Neural progenitor cell (in vitro differentiated cells): ENCODE data around the gene DOK3. TPM values are rescaled to one million over a fixed set of nuclear protein-coding genes. Genes with fewer than 3 reads are reported as not detected.

Experiments
- DNase-seq: peaks from one replicate; pipeline ENCODE4 v3.0.0-alpha.2; 2016; ENCODE audit warnings: low spot score
- H2AFZ ChIP-seq: fragments of 200-600 bp; sonication (generic); replicated peaks from 2 replicates; pipeline ENCODE4 v1.6.1; 2016; ENCODE audit warnings: antibody characterized with exemption
- H3F3A ChIP-seq: fragments of 200-600 bp; sonication (generic); 2 replicates; pipeline ENCODE4 v1.6.1; 2016; ENCODE audit warnings: antibody characterized with exemption, low read depth
- H3K27ac ChIP-seq: fragments of 200-600 bp; sonication (generic); 2 replicates; pipeline ENCODE4 v1.5.1; 2016; ENCODE audit warnings: mild to moderate bottlenecking
- H3K27me3 ChIP-seq: fragments of 200-600 bp; sonication (generic); 2 replicates; pipeline ENCODE4 v1.6.1; 2016; ENCODE audit warnings: mild to moderate bottlenecking, moderate library complexity
- H3K36me3 ChIP-seq: fragments of 200-600 bp; sonication (generic); 2 replicates; pipeline ENCODE4 v1.5.1; 2016
- H3K4me1 ChIP-seq: fragments of 200-600 bp; sonication (generic); 2 replicates; pipeline ENCODE4 v1.6.1; 2016; ENCODE audit warnings: mixed run types
- H3K4me2 ChIP-seq: fragments of 200-600 bp; sonication (generic); 2 replicates; pipeline ENCODE4 v1.6.1; 2016
- H3K4me3 ChIP-seq: fragments of 200-600 bp; sonication (generic); 2 replicates; pipeline ENCODE4 v1.5.1; 2016
- H3K79me2 ChIP-seq: fragments of 200-600 bp; sonication (generic); 2 replicates; pipeline ENCODE4 v1.6.1; 2016; ENCODE audit warnings: low read depth
- H3K9ac ChIP-seq: fragments of 200-600 bp; sonication (generic); 2 replicates; pipeline ENCODE4 v1.6.1; 2016
- H3K9me3 ChIP-seq: fragments of 200-600 bp; sonication (generic); 2 replicates; pipeline ENCODE4 v1.5.1; 2016; ENCODE audit warnings: low read depth
- H4K20me1 ChIP-seq: fragments of 200-600 bp; sonication (generic); 2 replicates; pipeline ENCODE4 v1.6.1; 2016; ENCODE audit warnings: low read depth
- H3K27ac Mint-ChIP-seq: 3 replicates; pipeline ENCODE4 v1.8.0; 2021; ENCODE audit warnings: mixed read lengths
- H3K27me3 Mint-ChIP-seq: 2 replicates; pipeline ENCODE4 v1.8.0; 2022; ENCODE audit warnings: low read depth, mild to moderate bottlenecking, inconsistent platforms, moderate library complexity, mixed read lengths; ENCODE audit not compliant: insufficient read depth
- H3K36me3 Mint-ChIP-seq: 3 replicates; pipeline ENCODE4 v1.8.0; 2021; ENCODE audit warnings: mixed read lengths
- H3K4me1 Mint-ChIP-seq: 3 replicates; pipeline ENCODE4 v1.8.0; 2021; ENCODE audit warnings: mixed read lengths
- H3K4me3 Mint-ChIP-seq: 3 replicates; pipeline ENCODE4 v1.8.0; 2021; ENCODE audit warnings: mild to moderate bottlenecking, moderate library complexity, mixed read lengths
- H3K9me3 Mint-ChIP-seq: 3 replicates; pipeline ENCODE4 v1.8.0; 2020; ENCODE audit warnings: mixed read lengths
- EZH2 ChIP-seq: fragments of 200-600 bp; sonication (generic); IDR thresholded peaks from 2 replicates; pipeline ENCODE4 v1.6.1; 2017; ENCODE audit warnings: antibody characterized with exemption, mild to moderate bottlenecking, moderate library complexity
- EZH2phosphoT487 ChIP-seq: fragments of 200-600 bp; sonication (generic); IDR thresholded peaks from 2 replicates; pipeline ENCODE4 v1.6.1; 2017; ENCODE audit warnings: antibody characterized with exemption
- total RNA-seq: library from RNA; depleted of rRNA; stranded (reverse); fragments of >200 nt; gene quantifications from 2 replicates; pipeline ENCODE4 v1.2.3, GENCODE V29; 2015; ENCODE audit warnings: low replicate concordance
- TF ChIP-seq, protein P1 (sequence below): fragments of 200-600 bp; sonication (generic); IDR thresholded peaks from 2 replicates; pipeline ENCODE4 v1.5.1; 2017; ENCODE audit warnings: antibody characterized with exemption, mild to moderate bottlenecking

The DOK3 gene
- total RNA-seq, 1 donor from 2014 or later: 0.54 TPM

DNA sequence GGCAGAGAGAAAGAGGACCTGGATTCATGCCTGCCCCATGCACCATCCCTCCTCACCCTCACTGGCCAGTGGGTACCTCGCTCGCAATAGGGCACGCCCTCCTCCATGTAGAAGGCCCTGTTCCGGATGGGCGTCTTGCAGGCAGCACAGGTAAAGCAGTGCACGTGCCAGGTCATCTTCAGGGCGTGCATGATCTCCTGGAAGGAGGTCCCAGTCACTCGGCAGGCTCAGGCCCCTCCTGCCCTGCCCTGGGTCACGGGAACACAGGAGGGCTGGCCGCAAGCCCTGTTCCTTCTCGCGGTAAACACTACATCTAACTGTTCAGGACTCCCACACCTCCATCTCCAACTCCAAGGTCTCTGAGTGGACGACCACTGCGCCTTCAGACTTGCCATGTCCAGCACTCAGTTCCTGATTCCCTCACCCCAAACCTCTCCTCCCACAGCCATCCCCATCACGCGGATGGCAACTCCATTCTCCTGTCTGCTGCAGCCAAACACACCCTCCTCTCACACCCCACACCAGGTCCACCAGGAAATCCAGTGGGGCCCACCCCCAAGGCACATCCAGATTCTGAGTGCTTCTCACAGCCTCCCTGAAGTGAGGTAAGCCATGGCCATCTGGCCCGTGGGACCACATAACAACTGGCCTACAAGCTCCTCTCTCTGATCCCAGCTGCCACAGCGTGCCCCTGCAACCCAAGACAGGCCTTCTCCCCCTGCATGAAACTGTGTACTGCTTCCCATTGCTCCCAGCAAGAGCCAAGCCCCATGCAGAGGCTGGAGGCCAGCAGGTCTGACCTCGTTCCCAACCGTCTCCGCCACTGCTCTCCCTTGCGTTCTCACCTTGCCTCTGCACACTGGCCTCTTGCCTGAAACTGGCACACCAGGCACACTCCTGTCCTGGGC, 25.4 kb downstream of the DOK3 start:
- Histone ChIP-seq H3K36me3 (peaks cover 5% of the 10 kb centered on the region), H3K9ac (no peak overlapping the region), H2AFZ (no peak overlapping the region), H3K27me3 (no peaks in the 10 kb centered on the region), H3K4me3 (no peak overlapping the region), H3K4me2 (no peak overlapping the region), H3K4me1 (no peaks in the 10 kb centered on the region), H3K79me2 (no peaks in the 10 kb centered on the region), H3K9me3 (no peaks in the 10 kb centered on the region), H4K20me1 (peaks cover 27% of the 10 kb centered on the region), H3K27ac (no peak overlapping the region), H3F3A (peaks cover 19% of the 10 kb centered on the region)
- no peak for TF ChIP-seq EZH2
- no peak for TF ChIP-seq EZH2phosphoT487
- TF ChIP-seq, protein P1, sequence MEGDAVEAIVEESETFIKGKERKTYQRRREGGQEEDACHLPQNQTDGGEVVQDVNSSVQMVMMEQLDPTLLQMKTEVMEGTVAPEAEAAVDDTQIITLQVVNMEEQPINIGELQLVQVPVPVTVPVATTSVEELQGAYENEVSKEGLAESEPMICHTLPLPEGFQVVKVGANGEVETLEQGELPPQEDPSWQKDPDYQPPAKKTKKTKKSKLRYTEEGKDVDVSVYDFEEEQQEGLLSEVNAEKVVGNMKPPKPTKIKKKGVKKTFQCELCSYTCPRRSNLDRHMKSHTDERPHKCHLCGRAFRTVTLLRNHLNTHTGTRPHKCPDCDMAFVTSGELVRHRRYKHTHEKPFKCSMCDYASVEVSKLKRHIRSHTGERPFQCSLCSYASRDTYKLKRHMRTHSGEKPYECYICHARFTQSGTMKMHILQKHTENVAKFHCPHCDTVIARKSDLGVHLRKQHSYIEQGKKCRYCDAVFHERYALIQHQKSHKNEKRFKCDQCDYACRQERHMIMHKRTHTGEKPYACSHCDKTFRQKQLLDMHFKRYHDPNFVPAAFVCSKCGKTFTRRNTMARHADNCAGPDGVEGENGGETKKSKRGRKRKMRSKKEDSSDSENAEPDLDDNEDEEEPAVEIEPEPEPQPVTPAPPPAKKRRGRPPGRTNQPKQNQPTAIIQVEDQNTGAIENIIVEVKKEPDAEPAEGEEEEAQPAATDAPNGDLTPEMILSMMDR: no peak
- peaks cover 23% of the 10 kb centered on the region for H3K4me1 Mint-ChIP-seq
- peak overlapping the region; percentile 39 for H3K27ac Mint-ChIP-seq
- no peak for DNase-seq
- H3K9me3 Mint-ChIP-seq: no peaks in the 10 kb centered on the region
- peak overlapping the region; percentile 20 for H3K4me3 Mint-ChIP-seq
- peaks cover 27% of the 10 kb centered on the region for H3K36me3 Mint-ChIP-seq
- H3K27me3 Mint-ChIP-seq: peaks cover 6% of the 10 kb centered on the region

DNA sequence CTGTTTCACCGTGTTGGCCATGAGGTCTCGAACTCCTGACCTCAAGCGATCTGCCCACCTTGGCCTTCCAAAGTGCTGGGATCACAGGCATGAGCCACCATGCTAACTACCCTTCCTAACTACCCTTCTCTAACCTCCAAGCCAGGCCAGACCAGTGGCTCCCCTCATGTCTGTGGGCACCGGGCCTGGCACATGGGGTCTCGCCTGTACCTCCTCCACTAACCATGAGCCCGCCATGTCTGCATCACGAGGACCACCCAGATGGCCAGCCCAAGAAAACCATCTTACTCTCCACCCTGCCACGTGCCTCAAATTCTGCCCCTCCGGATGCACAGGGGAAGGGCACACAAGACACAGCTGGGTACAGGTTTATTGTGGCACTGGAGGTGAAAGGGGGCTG, 26.6 kb downstream of the DOK3 start:
- H3K36me3 ChIP-seq: peaks cover 5% of the 10 kb centered on the region

DNA sequence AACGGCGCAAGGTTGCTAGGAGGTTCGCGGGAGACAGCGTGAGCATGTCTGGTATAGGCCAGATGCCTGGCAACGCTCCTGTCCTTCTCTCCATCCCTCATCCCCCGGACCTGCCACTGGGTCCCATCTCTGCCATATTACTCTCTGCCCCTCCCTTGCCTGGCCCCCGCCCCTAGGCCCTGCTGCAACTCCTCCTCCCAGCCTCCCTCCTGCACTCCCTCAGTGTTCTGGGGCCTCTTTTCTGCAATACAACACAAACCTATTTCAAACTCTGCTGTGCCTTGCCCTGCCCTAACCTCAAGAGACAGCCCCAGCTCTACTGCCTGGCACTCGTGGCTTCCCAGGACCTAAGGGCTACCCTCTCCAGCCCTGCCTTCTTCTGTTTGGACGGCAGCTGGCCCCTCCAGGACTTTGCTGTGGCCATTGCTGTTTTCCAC, 27.2 kb downstream of the DOK3 start:
- Mint-ChIP-seq H3K4me1 (peaks cover 37% of the 10 kb centered on the region), H3K27ac (no peak overlapping the region), H3K36me3 (peaks cover 29% of the 10 kb centered on the region)

More for the DNA sequence above, 26.6 kb downstream of the DOK3 start:
- peaks cover 32% of the 10 kb centered on the region for H3K4me1 Mint-ChIP-seq
- H3K9me3 ChIP-seq: no peaks in the 10 kb centered on the region
- H4K20me1 ChIP-seq: peaks cover 17% of the 10 kb centered on the region
- no peak for TF ChIP-seq EZH2
- TF ChIP-seq, protein P1: no peak
- TF ChIP-seq EZH2phosphoT487: no peak
- no peaks in the 10 kb centered on the region for H3K4me1 ChIP-seq
- H3K79me2 ChIP-seq: no peaks in the 10 kb centered on the region
- H3K27ac Mint-ChIP-seq: no peak overlapping the region
- no peaks in the 10 kb centered on the region for H3K9me3 Mint-ChIP-seq
- no peak overlapping the region for H3K27ac ChIP-seq
- no peak overlapping the region for H2AFZ ChIP-seq
- H3F3A ChIP-seq: peaks cover 19% of the 10 kb centered on the region
- no peak overlapping the region for H3K9ac ChIP-seq
- H3K27me3 ChIP-seq: no peaks in the 10 kb centered on the region
- H3K4me3 Mint-ChIP-seq: no peak overlapping the region
- peaks cover 30% of the 10 kb centered on the region for H3K36me3 Mint-ChIP-seq
- DNase-seq: no peak
- no peak overlapping the region for H3K4me2 ChIP-seq
- H3K27me3 Mint-ChIP-seq: peaks cover 10% of the 10 kb centered on the region
- no peak overlapping the region for H3K4me3 ChIP-seq

More for the DNA sequence above, 27.2 kb downstream of the DOK3 start:
- H4K20me1 ChIP-seq: peaks cover 12% of the 10 kb centered on the region
- no peaks in the 10 kb centered on the region for H3K27me3 ChIP-seq
- H3K4me3 ChIP-seq: no peak overlapping the region
- no peaks in the 10 kb centered on the region for H3K4me1 ChIP-seq
- H2AFZ ChIP-seq: no peak overlapping the region
- H3K9ac ChIP-seq: no peak overlapping the region
- H3K79me2 ChIP-seq: no peaks in the 10 kb centered on the region
- no peak overlapping the region for H3K27ac ChIP-seq
- H3K9me3 Mint-ChIP-seq: no peaks in the 10 kb centered on the region
- no peaks in the 10 kb centered on the region for H3K9me3 ChIP-seq
- peaks cover 2% of the 10 kb centered on the region for H3K36me3 ChIP-seq
- H3F3A ChIP-seq: peaks cover 19% of the 10 kb centered on the region
- TF ChIP-seq EZH2 (no peak), EZH2phosphoT487 (no peak)
- TF ChIP-seq, protein P1: no peak
- DNase-seq: no peak
- peaks cover 10% of the 10 kb centered on the region for H3K27me3 Mint-ChIP-seq
- H3K4me2 ChIP-seq: no peak overlapping the region
- H3K4me3 Mint-ChIP-seq: no peak overlapping the region
